ENCODE measurements around the gene INTS4.
"Not testable (repeated sequence)": the region's sequence is repeated elsewhere in the genome, so short reads cannot be mapped to it uniquely, and the experiment has no call there.

Gene INTS4

DNA sequence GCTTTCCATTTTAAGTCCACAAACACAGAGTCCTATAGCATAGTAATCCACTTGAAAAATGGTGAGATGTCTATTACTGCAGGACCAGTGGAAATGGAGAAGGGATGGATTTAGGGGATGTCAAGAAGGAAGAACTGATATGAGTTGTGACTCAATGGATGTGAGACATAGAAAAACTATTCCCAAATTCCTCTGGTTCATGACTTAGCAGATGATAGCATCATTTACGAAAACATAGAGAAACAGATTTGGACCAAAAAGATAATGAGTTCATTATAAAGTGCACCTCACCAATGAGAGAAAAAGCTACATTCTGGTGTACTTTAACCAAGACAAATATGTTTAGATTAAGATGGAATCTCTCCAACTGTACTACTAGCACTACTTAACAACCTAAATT is 51.2 kb downstream of the INTS4 start:
- DNase-seq: not testable (repeated sequence)

DNA sequence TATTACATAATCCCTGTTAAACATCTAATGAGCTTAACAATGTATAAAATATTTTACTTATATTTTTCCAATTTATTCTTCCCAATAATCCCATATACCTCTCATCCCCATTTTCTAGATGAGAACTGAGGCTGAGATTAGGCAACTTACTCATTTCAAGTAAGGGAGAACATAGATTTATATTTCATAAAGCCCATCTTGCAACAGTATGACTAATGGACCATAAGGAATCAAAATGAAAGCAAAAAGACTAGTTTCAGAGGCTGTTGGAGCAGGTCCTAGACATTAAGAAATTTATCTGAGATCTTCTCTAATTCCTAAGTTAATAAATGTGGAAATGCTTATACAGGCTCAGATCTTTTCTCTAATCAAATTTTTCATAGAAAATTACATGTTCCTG is 52.0 kb downstream of the INTS4 start:
- peak; percentile 22 to 33 for DNase-seq

DNA sequence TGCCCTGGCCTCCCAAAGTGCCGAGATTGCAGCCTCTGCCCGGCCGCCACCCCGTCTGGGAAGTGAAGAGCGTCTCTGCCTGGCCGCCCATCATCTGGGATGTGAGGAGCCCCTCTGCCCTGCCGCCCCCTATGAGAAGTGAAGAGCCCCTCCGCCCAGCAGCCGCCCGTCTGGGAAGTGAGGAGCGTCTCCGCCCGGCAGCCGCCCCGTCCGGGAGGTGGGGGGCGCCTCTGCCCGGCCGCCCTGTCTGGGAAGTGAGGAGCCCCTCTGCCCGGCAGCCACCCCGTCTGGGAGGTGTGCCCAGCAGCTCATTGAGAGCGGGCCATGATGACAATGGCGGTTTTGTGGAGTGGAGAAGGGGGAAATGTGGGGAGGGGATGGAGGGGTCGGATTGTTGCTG is 60.9 kb downstream of the INTS4 start:
- not testable (repeated sequence) for DNase-seq

DNA sequence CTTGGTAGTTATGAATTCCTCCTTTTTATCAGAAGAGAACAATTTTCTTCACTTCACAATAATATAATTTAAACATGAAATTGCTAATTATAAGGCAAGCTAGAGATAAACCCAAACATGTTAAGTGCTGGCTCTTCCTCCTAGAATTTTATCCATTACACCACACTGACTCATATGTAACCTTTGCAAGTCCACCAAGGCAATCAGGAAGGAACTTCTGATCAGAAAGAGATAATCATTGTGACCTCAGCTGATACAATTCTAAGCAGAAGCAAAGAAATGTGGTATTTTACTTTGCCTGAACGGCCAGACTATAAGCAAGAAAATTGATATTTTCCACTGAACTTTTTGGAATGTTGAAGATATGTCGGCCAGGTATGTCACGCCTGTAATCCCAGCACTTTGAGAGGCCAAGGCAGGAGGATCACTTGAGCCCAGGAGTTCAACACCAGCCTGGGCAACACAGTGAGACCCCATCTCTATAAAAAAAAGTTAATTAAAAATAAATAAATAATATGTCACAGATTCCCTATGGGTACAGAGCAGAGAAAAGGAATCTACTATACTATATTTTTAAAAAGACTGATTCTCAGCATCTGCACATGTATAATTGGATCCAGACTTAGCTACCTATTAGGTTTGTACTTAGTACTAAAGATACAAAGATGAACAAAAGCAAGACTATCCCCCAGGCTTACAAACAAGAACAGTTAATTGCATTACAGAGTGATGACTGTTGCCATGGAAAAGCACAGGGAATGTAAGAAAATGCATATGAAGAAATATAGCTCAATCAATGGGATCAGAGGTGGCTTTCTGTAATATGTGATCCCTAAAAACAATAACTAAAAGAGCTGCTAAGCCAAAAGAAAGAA is 63.9 kb downstream of the INTS4 start:
- peak in 1 of 2 donors; percentile 0 for DNase-seq

DNA sequence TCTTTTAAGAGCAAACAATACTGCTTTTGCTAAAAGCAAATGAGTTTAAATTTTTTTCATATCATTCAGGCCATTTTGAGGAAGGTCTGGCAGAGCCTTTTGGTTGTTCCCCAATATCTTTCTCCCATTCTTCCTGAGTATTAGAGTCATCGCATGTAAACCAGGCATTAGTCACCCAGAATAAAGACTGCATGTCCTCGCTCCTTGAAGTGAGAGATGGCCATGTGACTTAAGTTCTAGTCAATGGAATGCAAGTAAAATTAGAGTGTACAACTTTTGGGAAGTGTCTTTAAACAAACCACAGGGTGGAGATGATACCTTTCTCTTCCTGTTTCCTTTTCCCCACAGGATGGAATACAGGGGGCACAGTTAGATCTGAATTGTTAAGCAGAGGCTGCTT is 76.8 kb downstream of the INTS4 start:
- DNase-seq: not testable (repeated sequence)

DNA sequence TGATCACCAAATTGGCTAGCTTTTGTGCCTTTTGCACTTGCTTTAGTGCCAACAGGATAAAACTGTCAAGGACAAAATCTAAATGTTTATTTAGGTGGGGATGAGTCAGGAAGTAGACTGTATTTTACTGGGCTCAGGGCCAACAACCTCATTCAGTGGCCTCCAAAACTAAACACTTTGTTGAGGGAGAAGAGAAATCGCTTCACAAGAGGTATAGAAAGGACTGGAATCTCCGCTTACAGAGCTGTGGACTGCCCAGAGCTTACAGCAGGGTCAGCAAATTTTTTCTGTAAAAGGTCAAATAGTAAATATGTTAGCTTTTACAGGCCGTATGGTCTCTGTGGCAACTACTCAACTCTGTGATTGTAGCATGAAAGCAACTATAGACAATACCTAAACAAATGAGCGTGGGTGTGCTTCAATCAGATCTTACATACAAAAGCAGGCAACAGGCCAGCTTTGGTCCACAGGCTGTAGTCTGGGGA is 80.1 kb downstream of the INTS4 start:
- DNase-seq: not testable (repeated sequence)

DNA sequence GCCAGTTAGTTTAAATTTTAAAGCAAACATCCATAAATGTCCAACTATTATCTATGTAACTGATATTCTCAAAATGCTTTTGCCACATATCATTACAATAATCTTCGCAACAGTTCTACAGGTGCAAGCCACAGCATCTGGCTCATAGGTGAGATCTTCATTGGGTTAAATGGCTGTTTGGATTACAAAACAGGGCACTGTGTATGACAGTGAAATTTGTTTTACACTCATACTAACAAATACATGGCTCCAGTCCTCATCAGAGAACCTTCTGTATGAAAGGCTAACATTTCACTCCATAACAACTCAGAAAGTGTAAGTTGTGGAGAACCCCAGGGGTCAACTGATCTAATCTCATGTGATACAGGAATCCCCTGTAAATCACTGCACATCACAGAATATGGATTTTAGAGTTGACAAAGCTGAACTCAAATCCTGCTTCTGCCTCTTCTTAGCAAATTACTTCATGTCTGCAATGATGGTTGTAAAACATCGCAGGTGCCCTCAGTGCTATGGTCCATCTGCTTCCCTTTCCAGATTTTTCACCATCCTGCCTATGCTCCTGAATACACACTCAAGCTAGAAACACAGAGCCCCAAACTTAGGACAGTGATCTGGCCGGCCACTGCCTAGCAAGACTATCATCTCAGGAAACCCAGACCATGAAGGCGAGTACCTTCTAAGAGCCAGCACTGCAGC is 80.7 kb downstream of the INTS4 start:
- not testable (repeated sequence) for DNase-seq

DNA sequence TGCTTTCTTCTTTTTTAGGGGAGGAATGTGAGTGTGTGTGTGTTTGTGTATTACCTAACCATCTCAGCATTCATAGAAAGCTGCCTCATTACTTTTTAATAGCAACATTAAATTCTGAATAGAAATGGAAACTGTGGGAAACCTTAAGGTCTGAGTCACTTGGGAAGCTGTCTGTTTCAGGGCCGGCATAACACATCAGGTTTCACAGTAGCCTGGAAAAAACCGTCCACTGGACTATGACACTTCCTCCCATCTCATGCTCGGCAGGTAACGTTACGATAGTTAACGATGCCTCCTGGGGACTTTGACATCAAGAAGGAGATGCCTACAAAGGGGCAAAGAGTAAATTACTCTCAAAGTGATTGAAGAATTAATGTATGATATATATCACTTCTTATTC is 83.6 kb downstream of the INTS4 start:
- DNase-seq: not testable (repeated sequence)

DNA sequence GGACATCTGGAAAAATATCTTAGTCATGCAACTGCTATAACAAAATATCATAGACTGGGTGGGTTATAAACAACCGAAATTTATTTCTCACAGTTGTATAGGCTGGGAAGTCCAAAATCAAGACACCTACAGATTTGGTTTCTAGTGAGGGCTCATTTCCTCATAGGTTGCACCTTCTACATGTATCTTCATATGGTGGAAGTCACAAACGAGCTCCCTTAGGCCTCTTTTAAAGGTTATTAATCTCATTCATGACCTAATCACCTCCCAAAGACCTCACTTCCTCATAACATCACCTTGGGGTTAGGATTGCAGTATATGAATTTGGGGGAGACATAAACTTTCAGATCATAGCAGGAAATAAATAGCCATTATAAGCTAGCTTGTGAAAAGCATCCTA is 85.2 kb downstream of the INTS4 start:
- no peak for DNase-seq

DNA sequence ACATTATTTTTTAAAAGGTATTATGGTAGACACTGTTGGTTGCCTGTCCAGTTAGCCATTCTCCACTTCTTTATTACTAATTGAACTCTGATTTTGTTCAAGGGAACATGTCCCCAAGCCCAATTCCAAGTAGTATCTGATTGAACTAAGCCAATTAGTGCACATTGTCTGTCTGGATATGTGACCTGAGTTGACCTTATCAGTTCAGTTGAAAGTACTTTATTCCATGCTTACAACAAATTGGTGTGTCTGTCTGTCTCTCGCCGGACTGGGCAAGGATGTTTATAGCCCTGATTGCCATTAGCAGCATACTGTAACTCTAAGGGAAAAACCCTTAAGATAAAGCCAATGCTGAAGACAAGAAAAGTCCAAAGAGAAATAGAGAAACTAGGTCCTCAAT is 85.6 kb downstream of the INTS4 start:
- DNase-seq: no peak

DNA sequence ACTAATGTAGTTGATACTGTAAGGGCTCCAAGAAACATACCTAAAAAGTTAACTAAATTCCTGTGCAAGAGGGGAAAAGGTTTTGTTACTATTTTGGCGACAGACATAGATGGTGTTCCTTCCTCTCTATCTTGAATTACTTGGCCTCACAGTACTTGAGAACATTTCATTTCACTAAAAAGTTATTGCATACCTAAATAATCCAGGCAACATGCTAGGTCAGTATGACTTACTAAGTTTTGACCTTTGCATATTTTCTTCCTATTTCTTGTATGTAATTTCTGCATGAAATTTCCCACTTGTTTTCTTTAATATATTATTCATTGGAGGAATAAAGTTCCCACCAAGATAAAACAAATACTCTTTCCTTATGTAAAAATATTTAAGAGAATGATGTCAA is 99.5 kb downstream of the INTS4 start:
- not testable (repeated sequence) for DNase-seq

DNA sequence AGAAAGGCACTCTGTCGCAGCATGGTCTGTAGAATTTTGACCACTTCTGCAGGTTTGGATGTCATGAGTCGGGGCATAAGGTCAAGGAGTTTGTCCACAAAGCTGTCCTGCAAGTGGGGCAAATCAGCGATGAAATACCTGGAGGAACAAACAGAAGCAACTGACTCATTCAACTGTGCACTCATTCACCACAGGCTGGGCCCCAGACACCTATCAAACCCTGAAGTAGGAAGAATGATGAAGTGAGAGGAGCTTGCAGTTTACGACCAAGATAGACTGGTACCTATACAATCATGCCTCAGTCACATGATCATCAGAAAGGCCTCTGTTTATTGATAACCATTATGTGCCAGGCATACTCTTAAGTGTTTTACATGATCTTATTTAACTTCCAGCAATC is 102.8 kb downstream of the INTS4 start:
- DNase-seq: not testable (repeated sequence)

DNA sequence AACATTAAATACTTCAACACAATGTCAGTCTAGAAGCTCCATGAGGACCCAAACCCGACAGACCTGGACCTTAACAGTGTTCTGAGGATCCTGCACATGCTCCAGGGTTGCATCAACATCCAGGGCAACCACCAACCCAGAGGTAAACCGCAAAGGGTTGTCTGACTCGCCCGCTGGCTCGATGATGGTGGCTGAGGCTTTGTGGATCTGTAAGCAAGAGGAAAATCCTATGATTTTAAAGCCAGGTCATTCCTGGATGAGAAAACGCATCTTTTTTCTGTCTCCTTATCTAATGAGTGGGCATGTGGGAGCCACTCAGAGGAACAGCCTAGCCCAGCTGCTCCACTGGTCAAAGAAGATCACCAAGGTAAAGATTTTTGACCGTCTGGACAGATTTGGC is 103.2 kb downstream of the INTS4 start:
- DNase-seq: not testable (repeated sequence)

DNA sequence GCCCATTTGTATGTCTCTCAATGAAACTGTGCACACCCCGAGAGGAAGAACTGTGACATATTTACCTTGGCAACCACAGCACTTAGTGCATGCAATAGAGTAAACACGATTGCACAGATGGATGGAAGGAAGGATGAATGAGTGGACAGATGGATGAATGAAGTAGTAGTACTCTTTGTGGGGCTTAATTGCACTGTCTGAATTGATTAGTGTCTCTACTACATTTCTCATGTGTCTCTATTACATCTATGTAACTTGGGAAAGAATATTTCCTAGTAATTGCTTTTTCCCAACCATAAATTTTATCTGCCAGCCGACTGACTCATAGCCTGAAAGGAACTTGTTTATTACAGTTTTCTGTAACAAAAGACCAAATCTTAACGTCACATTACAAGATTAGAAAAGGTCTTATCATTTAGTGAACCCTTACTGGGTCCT is 103.8 kb downstream of the INTS4 start:
- not testable (repeated sequence) for DNase-seq

DNA sequence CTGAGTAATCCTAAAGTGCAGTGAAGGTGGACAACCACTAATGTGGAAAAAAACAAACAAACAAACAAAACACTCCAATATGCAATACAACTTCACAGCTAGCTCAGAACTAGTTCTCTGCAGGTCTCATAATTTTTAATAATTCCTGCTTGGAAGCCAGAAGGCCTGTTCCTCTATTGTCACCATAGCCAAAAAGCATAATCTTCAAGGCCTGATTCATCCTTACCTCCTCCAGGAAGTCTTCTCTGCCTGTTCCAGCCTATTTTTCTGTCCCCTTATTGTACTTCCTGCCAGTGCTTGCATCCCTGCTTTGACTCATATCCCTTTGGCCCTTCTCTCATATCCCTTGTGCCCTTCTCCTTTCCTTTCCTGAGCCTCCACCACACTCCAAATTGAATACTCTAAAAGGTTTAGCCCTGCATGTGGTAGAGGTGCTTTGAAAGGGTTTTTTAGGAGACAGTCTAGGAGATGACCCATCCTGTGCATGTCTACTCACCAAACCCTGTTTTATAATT is 104.3 kb downstream of the INTS4 start:
- not testable (repeated sequence) for DNase-seq

DNA sequence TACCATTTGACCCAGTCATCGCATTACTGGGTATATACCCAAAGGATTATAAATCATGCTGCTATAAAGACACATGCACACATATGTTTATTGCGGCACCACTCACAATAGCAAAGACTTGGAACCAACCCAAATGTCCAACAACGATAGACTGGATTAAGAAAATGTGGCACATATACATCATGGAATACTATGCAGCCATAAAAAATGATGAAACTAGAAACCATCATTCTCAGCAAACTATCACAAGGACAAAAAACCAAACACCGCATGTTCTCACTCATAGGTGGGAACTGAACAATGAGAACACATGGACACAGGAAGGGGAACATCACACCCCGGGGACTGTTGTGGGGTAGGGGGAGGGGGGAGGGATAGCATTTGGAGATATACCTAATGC is 105.4 kb downstream of the INTS4 start:
- not testable (repeated sequence) for DNase-seq

DNA sequence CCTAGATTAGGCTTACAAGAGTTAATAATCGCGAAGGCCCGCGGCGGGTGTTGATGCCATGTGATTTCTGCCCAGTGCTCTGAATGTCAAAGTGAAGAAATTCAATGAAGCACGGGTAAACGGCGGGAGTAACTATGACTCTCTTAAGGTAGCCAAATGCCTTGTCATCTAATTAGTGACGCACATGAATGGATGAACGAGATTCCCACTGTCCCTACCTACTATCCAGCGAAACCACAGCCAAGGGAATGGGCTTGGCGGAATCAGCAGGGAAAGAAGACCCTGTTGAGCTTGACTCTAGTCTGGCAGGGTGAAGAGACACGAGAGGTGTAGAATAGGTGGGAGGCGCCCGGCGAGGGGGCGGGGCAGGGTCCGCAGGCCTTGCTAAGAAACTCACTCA is 108.1 kb downstream of the INTS4 start:
- no peak for DNase-seq

DNA sequence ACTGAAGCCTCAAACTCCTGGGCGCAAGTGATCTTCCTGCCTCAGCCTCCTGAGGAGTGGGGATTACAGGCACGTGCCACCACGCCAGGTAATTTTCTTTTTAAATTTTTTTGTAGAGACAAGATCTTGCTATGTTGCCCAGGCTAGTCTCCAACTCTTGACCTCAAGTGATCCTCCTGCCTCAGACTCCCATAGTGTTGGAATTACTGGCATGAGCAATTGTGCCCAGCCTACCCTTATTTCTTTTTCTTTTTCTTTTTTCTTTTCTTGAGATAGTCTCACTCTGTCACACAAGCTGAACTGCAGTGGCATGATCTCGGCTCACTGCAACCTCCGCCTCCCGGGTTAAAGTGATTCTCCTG is 109.7 kb downstream of the INTS4 start:
- no peak for DNase-seq

DNA sequence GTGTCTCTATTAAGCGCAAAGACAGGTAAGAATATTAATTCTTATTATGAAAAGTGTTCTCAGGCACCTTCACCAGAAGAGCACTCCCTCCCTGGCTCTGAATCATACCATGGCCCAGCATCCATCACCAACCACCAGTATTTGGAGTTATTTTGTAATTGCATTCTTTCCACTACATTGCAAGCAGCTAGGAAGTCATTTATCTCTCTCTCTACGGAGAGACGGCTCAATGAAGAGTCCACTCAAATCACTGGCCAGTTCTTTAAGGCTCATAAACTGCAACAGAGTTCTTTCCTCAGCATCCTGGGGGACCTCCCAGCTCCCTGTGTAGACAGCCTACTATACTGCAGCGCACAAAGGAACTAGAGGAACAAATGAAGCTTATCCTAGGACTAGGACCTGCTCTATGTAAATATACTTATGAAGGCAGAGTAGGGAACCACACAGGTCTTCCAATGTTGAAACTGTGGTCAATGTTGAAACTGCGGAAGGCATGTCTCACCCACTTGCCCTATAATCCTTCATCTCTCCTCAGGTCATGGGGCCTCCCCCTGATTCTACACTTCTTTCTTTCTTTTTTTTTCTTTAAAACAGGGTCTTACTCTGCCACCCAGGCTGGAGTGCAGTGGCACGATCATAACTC is 110.2 kb downstream of the INTS4 start:
- no peak for DNase-seq

DNA sequence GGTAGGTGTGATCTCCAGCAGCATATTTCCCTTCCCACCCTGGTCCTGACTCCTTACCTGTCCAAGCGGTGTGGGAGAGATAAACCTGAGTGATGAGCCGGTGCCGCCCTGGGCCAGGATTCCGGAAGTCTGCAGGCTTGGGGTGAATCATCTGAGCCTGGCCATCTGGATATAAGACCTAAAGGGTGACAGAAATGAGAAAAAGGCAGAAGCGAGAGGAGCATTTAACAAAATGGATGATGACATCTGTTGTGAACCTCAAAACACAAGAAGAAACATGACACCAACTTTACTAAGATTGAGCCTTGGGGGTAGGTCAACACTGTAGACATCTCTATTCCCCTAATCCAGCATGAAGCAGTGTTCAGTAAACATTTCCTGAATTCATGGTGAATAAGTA is 110.7 kb downstream of the INTS4 start:
- no peak for DNase-seq

DNA sequence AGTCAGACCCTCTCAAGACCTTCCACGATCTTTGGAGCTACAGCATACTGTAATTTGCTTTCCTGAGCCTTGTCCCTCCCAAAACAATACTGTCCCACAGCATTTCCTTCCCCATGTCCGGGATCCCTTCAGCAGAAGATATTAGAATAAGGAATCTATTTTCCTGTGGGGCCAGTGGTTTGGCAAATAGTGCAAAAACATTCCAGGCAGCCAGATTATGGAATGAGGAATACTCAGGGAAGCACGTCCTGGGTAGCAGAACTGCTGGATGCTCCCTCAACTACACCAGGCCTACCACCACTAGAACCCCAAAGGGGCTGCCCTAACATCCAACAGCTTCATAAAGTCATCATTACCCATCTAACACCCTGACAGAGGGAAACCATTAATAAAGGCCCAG is 112.1 kb downstream of the INTS4 start:
- DNase-seq: no peak

DNA sequence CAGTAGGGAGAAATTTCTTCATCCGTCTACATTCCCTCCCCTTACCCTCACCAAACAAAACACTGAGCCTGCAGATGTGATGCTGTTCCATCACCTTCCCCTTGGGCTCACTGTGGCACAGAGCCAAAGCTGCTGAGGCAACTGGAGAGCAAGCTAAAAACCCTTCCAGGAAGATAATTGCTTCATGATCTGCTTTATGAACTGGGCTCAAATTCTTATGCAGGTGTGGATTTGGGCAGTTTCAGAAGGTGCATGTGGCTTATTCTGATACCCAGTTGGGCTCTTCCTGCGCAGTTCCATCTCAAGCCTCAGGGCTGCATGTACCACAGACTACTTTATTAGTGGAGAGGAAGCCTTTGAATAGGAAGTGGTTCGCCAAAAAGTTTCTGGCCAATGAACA is 115.2 kb downstream of the INTS4 start:
- no peak for DNase-seq

DNA sequence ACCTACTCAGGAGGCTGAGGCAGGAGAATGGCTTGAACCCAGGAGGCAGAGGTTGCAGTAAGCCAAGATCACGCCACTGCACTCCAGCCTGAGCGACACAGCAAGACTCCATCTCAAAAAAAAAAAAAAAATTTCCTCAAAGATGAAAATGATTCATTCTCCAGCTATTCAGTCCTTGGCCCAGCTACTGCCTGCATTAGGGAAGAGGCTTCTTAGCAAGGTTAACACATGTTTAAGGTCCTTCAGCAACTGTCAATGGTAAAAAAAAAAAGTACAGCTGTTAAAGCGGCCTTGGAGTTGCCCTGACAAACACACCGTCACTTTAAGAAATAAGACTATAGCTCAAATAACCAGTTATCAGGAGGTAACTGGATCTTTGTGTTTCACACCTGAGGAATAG is 116.2 kb downstream of the INTS4 start:
- not testable (repeated sequence) for DNase-seq

Measured in inflammatory macrophage treated with lipopolysaccharide for 1 hour (primary cell).